ENCODE data around the gene GCNA.
"Not testable (repeated sequence)": the region's sequence is repeated elsewhere in the genome, so short reads cannot be mapped to it uniquely, and the experiment has no call there.

GCNA gene

DNA sequence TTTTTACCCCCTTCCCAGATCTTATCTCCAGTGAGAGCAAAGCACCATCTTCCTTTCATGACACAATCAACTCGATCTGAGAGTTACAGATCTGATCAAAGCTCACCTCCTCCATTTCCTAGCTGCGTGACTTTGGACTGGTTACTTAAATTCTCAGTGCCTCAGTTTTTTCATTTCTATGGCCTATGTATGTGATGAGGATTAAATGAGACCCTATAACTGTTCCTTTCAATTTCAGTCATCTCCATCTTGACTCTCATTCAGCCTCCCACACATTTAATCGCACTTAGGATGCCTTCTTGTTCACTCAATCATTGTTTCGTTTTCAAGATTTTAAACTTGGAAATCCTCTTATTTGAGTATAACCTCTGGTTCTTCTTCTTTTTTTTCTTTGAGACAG lies 60.2 kb downstream of the GCNA start:
- no peak for DNase-seq (ENCODE audit: low read depth in 2 of 2, low spot score in 1 of 2)

DNA sequence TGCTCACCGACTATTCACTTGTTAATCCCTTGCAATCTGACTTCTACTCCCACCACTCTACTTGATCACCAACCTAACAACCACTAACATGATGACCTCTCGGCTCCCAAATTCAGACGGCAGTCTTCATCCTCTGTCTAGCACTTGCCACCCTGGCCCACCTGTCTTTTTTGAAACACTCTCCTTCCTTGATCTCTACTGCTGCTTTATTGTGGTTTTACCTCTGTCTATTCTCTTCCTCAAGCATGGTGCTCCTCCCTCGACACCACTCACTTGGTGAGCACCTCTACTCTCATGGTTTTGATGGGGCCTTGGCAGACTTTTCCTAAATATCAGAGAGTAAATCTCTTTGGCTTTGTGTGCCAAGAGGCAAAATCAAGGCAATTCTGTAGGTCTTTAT lies 61.8 kb downstream of the GCNA start:
- DNase-seq (ENCODE audit: low read depth in 2 of 2, low spot score in 1 of 2), result no peak

DNA sequence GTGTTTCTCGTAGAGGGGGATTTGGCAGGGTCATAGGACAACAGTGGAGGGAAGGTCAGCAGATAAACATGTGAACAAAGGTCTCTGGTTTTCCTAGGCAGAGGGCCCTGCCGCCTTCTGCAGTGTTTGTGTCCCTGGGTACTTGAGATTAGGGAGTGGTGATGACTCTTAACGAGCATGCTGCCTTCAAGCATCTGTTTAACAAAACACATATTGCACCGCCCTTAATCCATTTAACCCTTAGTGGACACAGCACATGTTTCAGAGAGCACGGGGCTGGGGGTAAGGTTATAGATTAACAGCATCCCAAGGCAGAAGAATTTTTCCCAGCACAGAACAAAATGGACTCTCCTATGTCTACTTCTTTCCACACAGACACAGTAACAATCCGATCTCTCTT lies 66.2 kb downstream of the GCNA start:
- not testable (repeated sequence) for DNase-seq (ENCODE audit: low read depth in 2 of 2, low spot score in 1 of 2)

DNA sequence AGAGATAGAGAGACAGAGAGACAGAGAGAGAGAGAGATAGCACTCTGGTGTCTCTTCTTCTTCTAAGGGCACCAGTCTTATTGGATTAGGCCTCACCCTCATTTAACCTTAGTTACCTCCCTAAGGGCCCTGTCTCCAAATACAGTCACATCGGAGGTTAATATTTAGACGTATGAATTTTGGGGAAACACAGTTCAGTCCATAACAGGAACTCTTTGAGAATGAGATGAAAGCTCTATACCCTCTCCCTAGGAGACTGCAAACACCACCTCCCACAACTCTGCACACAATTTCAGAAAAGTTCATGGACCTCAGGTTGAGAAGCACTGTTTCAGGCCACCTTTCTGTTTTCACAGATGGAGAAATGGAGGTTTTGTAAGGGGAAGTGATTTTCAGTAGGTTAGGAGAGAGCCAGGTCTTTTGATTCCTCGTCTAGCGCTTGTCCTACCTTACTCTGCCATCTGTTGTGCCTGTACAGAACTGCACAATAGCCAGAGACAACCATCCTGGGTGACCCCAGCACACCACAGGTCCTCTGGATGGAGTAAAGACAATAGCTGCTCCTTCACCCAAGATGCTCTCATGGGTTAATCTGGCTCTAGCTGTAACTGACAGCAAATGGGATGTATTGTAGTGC lies 72.2 kb downstream of the GCNA start:
- DNase-seq (ENCODE audit: low read depth in 2 of 2, low spot score in 1 of 2), result no peak

DNA sequence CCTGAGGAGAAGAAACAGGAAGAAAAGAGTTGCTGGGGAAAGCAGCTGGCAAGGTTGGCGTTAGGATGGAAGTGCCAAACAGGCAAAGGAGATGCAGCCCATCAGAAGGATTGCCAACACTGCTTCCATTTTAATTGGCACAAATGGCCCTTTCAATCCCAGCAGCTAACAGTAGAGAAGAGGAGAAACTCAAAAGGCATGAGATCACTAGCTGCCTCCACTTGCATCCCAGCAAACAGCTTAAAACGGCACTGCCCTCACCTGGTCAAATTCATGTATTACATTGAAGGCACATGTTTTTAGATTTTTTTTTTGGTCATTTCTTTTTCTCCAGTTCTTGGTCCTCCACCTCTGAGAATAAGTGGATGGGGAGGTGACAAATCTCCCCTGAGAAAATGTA lies 74.2 kb downstream of the GCNA start:
- peak in 1 of 2 donors; percentile 29 for DNase-seq (ENCODE audit: low read depth in 2 of 2, low spot score in 1 of 2)

DNA sequence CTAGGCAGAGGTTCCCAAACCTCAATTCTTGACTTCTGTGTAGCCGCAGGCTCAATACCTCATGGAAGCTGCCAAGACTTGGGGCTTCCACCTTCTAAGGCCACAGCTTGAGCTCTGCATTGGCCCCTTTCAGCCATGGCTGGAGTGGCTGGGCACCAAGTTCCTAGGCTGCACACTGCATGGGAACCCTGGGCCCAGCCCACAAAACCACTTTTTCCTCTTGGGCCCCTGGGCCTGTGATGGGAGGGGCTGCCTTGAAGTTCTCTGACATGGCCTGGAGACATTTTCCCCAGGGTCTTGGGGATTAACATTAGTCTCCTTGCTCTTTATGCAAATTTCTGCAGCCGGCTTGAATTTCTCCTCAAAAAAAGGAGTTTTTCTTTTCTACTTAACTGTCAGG lies 75.1 kb downstream of the GCNA start:
- DNase-seq (ENCODE audit: low read depth in 2 of 2, low spot score in 1 of 2), result no peak

DNA sequence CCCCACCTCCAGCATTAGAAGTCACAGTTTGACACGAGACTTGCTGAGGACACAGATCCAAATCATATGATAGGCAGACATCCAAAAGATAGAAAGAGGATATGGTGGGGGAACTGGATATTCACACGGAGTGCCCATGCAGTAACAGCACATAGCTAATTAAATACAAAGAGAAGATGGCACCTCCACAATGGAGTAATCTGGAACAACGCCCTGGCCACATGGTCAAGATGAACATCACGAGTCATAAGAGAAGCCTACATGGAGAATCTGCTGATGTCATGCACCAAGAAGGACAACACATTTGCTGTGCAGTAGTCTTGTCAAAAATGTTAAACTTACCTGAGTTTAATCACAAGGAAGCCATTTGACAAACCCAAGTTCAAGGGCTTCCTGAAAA lies 79.0 kb downstream of the GCNA start:
- DNase-seq (ENCODE audit: low read depth in 2 of 2, low spot score in 1 of 2), result no peak

DNA sequence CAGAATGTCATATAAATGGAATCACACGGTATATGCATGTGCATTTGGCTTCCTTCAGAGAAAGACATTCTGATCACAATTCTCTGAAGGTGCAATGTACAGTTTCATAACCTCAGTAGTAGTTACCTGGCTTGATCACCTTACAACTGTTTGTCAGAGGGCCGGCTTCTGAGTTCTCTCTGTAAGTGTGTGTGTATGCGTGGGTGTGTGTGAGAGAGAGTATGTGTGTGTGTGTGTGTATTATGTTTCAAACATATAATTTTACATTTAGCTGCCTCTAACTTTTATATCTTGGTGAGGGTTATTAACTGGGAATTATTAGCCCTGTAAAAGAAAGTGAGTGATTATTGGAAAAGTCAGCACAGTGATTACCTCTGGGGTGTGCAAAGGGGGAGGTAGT lies 81.1 kb downstream of the GCNA start:
- DNase-seq (ENCODE audit: low read depth in 2 of 2, low spot score in 1 of 2), result no peak

DNA sequence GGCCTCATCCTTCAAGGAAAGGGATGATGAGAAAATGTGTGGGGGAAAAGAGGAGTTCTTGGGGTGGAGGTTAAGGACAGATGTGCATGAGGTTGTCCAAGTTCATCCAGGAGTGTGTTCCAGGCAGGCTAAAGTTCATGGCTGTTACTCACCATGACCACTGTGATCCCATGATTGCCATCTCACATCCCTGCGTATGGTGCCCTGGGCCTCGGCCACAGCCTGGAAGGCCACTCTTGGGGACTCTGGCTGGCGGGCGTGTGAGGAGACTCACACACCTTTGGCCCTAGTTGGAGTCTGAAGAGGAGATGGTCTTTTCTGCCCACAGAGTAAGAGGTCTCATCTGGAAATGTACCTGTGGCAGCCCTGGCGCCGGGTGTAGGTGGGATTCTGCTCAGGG lies 81.7 kb downstream of the GCNA start:
- no peak for DNase-seq (ENCODE audit: low read depth in 2 of 2, low spot score in 1 of 2)

DNA sequence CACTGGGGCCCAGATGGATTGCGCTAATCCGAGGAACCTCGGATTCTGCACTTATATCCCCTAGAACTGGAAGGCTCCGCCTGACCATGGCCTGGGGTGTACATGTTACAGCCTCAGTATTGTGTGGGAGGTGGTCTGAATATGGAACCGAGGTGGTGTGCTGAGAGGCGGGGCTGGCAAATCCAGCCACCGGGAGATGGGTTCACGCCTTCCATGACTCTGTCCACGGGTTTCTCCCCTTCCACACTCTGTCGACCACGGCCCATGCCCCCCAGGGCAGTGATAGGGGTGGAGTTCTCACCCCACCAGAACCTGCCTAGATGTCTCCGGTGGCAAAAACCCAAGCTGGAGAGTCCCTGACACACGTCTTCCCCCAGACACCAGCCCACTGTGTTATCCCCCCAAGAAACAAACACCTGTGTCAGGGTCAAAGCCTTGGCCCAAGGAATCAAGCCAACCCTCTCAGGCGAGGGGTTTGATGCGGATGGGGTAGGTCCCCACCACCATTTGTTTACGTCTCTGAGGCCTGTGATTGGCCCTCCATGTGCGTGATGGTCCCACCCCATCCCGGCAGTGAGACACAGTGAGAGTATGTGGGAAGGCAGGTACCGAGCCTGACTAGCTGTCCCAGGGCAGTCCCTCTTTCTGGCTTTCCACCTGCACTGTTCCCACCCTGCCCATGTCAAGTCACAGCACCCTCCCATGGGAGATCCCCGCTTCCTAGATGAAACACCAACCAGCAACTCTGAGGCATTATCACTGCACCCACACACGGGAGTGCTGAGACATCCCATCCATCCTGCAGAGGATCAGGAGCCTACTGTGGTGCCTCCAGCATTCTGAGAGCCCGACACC lies 82.6 kb downstream of the GCNA start:
- no peak for DNase-seq (ENCODE audit: low read depth in 2 of 2, low spot score in 1 of 2)

DNA sequence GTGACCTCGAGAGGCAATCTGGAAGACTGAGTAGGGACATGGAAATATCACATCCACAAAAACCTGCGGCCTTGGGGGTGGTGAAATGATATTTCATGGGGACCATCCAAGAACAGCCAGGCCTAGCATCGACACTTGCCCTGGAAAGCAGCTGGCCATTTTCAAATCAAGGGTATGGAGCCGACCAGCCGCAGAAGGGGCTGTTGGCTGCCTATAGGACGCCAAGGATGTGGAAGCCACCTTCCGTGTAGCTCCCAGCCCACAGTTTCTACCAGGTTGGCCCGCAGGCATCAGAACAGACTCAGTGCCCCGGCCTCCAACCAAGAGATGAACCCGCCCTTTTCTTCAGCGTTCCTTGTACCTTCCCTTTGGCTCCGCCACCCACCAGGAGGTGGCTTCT lies 83.7 kb downstream of the GCNA start:
- no peak for DNase-seq (ENCODE audit: low read depth in 2 of 2, low spot score in 1 of 2)

DNA sequence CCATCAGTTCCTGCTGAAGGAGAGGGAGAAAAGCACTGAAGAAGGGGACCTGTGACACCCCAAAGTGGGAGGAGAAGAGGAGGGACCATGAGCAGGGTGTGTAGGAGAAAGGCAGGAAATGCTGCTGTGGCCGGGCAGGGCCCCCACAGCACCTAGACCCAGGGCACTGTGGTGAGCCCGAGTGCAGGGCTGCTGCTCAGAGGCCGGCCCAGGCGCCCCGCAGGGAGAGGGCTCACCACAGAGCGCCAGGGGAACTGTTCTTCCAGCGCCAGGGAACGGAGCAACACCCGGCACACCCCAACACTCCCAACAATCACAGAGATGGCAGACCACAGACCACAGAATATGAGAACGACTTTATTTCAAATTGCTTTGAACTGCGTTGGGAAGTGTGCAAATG lies 84.4 kb downstream of the GCNA start:
- DNase-seq (ENCODE audit: low read depth in 2 of 2, low spot score in 1 of 2), result not testable (repeated sequence)
